Memory B cell (primary cell): ENCODE results near the gene SULT1C2.

Experiments used
- ATAC-seq: fragments of 150-1000 bp; cut with Tn5 transposase; 2 replicates; pipeline ENCODE4 v1.10.0; 2021; ENCODE audit warnings: low read depth, mild to moderate bottlenecking, moderate library complexity
- DNase-seq, 2 donors: peaks; one replicate each; pipeline ENCODE4 v3.0.0; 2022; ENCODE audit warnings: low spot score in 2 of 2
- H3K27ac Mint-ChIP-seq: one replicate; pipeline ENCODE4 v1.8.0; 2022; ENCODE audit warnings: mild to moderate bottlenecking, moderate library complexity, mixed read lengths
- H3K27me3 Mint-ChIP-seq: one replicate; pipeline ENCODE4 v1.8.0; 2022; ENCODE audit warnings: mixed read lengths
- H3K36me3 Mint-ChIP-seq: one replicate; pipeline ENCODE4 v1.8.0; 2022; ENCODE audit warnings: mild to moderate bottlenecking, mixed read lengths
- H3K4me1 Mint-ChIP-seq: one replicate; pipeline ENCODE4 v1.8.0; 2022; ENCODE audit warnings: mixed read lengths
- H3K4me3 Mint-ChIP-seq: one replicate; pipeline ENCODE4 v1.8.0; 2022; ENCODE audit warnings: mild to moderate bottlenecking, moderate library complexity, mixed read lengths
- H3K9me3 Mint-ChIP-seq: one replicate; pipeline ENCODE4 v1.8.0; 2022; ENCODE audit warnings: mixed read lengths

SULT1C2 gene

GRCh38 chr2:108314586-108315296 lies 26.0 kb downstream of the SULT1C2 start:
- Mint-ChIP-seq H3K4me3 (no peak overlapping the region), H3K27ac (no peak overlapping the region), H3K9me3 (no peaks in the 10 kb centered on the region), H3K27me3 (peaks cover 3% of the 10 kb centered on the region), H3K36me3 (no peaks in the 10 kb centered on the region), H3K4me1 (no peaks in the 10 kb centered on the region)
- ATAC-seq (no peak), DNase-seq (no peak)

DNA sequence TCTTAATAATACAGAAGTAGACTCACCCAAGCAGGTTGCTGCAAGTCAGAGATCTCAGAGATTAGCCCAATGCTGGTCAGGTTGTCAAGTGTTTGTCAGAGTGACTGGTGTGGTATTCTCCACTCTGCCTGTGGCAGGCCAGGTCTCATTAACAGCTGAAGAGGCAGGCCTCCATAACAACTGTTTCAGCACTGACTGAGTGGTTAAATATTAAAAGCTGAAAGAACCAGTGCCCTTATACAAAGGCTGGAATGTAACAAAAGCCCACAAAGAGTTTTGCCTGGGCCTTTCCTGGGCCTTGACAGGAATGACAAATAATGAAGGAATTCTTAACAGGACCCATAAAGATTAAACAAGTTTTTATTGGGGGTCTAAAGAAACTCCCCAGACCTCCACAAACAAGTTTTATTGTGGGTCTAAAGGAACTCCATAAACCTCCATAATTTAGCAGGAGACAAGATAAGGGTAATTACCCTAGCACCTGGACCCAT lies 26.8 kb downstream of the SULT1C2 start:
- H3K4me1 Mint-ChIP-seq = no peaks in the 10 kb centered on the region
- no peaks in the 10 kb centered on the region for H3K9me3 Mint-ChIP-seq

GRCh38 chr2:108316033-108316432 lies 27.3 kb downstream of the SULT1C2 start:
- H3K27ac Mint-ChIP-seq = no peak overlapping the region
- H3K4me1 Mint-ChIP-seq = no peaks in the 10 kb centered on the region
- no peak for DNase-seq
- no peak for ATAC-seq
- H3K27me3 Mint-ChIP-seq = peaks cover 3% of the 10 kb centered on the region
- H3K36me3 Mint-ChIP-seq = no peaks in the 10 kb centered on the region
- no peak overlapping the region for H3K4me3 Mint-ChIP-seq
- no peaks in the 10 kb centered on the region for H3K9me3 Mint-ChIP-seq

More for the DNA sequence above, 26.8 kb downstream of the SULT1C2 start:
- no peak for ATAC-seq
- DNase-seq = no peak
- Mint-ChIP-seq H3K27ac (no peak overlapping the region), H3K27me3 (peaks cover 3% of the 10 kb centered on the region), H3K36me3 (no peaks in the 10 kb centered on the region), H3K4me3 (no peak overlapping the region)

DNA sequence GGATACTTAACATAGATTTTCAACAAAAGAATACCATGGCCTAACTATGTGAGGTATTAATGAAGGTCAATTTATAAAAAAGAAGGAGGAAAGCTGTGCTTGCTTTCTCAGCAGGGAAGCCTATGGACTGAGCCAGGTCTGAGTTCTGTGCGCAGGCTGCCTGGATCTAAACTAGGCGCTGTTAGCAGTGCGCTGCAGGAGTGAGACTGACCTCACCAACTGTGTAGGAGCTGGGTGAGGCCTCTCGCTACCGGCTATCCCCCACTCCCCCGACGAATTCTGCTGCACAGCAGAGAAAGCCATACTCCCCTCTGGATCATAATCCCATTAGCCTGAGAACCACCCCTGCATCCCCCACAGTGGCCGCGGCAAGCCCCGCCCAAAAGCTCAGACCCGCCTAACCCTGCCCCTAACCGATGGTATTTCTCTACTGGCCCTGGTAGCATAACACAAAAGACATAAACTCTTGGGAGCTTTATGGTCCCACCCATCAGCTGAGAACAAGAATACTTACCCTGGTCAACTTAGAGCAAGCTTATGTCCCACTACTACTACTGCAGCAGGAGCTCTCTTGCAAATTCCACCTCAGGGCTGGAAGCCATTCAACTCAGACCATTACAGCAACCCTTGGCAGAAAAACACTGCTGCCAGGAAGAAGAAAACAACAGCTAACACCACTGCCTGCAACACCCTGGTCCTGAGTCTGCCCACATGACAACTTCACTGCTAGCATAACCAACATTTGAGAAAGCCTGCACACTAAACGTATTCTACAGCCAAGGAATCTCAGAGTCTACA lies 28.0 kb downstream of the SULT1C2 start:
- H3K27ac Mint-ChIP-seq = no peak overlapping the region
- no peaks in the 10 kb centered on the region for H3K36me3 Mint-ChIP-seq
- DNase-seq (no peak), ATAC-seq (no peak)
- H3K4me1 Mint-ChIP-seq = no peaks in the 10 kb centered on the region
- H3K9me3 Mint-ChIP-seq = no peaks in the 10 kb centered on the region
- H3K4me3 Mint-ChIP-seq = no peak overlapping the region
- peaks cover 3% of the 10 kb centered on the region for H3K27me3 Mint-ChIP-seq

GRCh38 chr2:108320326-108320922 lies 31.7 kb downstream of the SULT1C2 start:
- DNase-seq (no peak), ATAC-seq (no peak)
- peaks cover 11% of the 10 kb centered on the region for H3K27me3 Mint-ChIP-seq
- no peaks in the 10 kb centered on the region for H3K4me1 Mint-ChIP-seq
- H3K27ac Mint-ChIP-seq = no peak overlapping the region
- H3K4me3 Mint-ChIP-seq = no peak overlapping the region
- H3K36me3 Mint-ChIP-seq = no peaks in the 10 kb centered on the region
- no peaks in the 10 kb centered on the region for H3K9me3 Mint-ChIP-seq

DNA sequence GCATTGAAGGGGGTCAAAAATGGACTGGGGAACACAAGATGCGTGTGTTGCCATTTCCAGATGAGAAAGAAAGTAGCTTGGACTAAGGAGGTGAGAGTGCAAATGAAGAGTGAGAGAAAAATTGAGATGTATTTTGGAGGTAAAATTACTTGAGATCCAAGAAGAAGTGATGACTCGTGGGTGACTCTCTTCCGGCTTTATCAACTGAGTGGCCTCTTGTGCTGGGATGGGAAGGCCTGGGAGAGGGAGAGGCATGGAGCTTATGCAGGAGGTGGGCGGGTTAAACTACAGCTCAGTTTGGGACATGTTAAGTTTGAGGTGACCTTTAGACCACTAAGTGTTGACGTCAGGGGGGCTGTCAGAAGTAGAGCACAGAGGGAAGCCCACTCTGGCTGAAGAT lies 34.9 kb downstream of the SULT1C2 start:
- no peak overlapping the region for H3K4me3 Mint-ChIP-seq
- DNase-seq = no peak
- H3K4me1 Mint-ChIP-seq = no peaks in the 10 kb centered on the region
- no peaks in the 10 kb centered on the region for H3K36me3 Mint-ChIP-seq
- no peak overlapping the region for H3K27ac Mint-ChIP-seq
- no peaks in the 10 kb centered on the region for H3K9me3 Mint-ChIP-seq
- no peak for ATAC-seq
- peaks cover 11% of the 10 kb centered on the region for H3K27me3 Mint-ChIP-seq

- Mint-ChIP-seq H3K27ac (no peak overlapping the region), H3K9me3 (no peaks in the 10 kb centered on the region), H3K27me3 (peaks cover 9% of the 10 kb centered on the region), H3K4me1 (no peaks in the 10 kb centered on the region), H3K36me3 (no peaks in the 10 kb centered on the region), H3K4me3 (no peak overlapping the region)
- no peak for ATAC-seq
- DNase-seq = no peak
Observed at GRCh38 chr2:108324531-108325255, 36.0 kb downstream of the SULT1C2 start.

GRCh38 chr2:108325756-108326155 lies 37.1 kb downstream of the SULT1C2 start:
- Mint-ChIP-seq H3K9me3 (peaks cover 2% of the 10 kb centered on the region), H3K4me1 (peaks cover 3% of the 10 kb centered on the region), H3K27me3 (peaks cover 11% of the 10 kb centered on the region), H3K4me3 (no peak overlapping the region), H3K36me3 (no peaks in the 10 kb centered on the region), H3K27ac (no peak overlapping the region)
- ATAC-seq (no peak), DNase-seq (no peak)

- Mint-ChIP-seq H3K36me3 (no peaks in the 10 kb centered on the region), H3K9me3 (peaks cover 3% of the 10 kb centered on the region), H3K27me3 (peaks cover 7% of the 10 kb centered on the region), H3K4me3 (no peak overlapping the region), H3K4me1 (peaks cover 8% of the 10 kb centered on the region), H3K27ac (no peak overlapping the region)
- ATAC-seq = no peak
- no peak for DNase-seq
Observed at GRCh38 chr2:108329771-108330170, 41.1 kb downstream of the SULT1C2 start.

DNA sequence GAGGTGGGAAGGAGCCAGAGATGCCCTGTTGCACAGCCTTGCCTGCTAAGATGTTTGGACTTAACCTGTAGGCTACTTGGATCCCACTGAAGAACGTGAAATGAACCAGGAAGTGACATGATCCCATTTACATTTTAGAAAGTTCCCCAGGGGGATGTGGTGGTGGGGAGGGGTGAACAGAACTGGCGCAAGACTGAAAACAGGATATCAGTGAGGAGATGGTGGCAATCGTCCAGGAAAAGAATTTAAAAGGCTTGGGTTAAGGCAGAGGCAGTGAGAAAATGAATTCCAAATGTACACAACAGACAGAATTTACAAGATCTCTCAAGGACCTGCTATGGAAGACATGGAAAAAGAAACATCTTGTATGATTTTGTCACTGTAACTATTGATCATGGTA lies 42.3 kb downstream of the SULT1C2 start:
- H3K36me3 Mint-ChIP-seq = no peaks in the 10 kb centered on the region
- H3K4me3 Mint-ChIP-seq = no peak overlapping the region
- H3K27ac Mint-ChIP-seq = no peak overlapping the region
- peaks cover 14% of the 10 kb centered on the region for H3K27me3 Mint-ChIP-seq
- H3K9me3 Mint-ChIP-seq = peaks cover 4% of the 10 kb centered on the region
- no peak for DNase-seq
- H3K4me1 Mint-ChIP-seq = peaks cover 8% of the 10 kb centered on the region
- ATAC-seq = no peak

- Mint-ChIP-seq H3K36me3 (no peaks in the 10 kb centered on the region), H3K4me1 (no peaks in the 10 kb centered on the region), H3K9me3 (no peaks in the 10 kb centered on the region), H3K27me3 (peaks cover 6% of the 10 kb centered on the region), H3K4me3 (no peak overlapping the region), H3K27ac (no peak overlapping the region)
- DNase-seq = no peak
- no peak for ATAC-seq
Observed at GRCh38 chr2:108345951-108346350, 57.3 kb downstream of the SULT1C2 start.

DNA sequence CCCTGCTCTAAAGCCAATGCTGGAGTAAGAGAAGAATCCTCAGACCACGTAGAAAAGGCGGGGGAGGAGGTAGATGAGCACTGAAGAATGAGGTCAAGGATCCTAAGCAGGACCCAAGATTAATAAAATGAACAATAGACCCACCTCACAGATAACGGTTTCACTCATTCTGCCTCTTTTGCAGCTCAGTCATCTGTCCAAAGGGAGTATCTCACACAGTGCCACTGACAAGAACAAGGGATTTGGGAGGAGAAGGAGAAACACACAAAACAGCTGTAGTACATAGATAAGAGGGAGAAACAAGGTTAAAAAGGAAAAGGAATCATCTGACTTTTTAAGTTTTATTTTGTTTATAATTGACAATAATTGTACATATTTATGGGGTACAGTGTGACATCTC lies 58.1 kb downstream of the SULT1C2 start:
- DNase-seq (no peak), ATAC-seq (no peak)
- no peaks in the 10 kb centered on the region for H3K9me3 Mint-ChIP-seq
- no peaks in the 10 kb centered on the region for H3K36me3 Mint-ChIP-seq
- H3K4me1 Mint-ChIP-seq = no peaks in the 10 kb centered on the region
- no peak overlapping the region for H3K4me3 Mint-ChIP-seq
- H3K27me3 Mint-ChIP-seq = peaks cover 7% of the 10 kb centered on the region
- H3K27ac Mint-ChIP-seq = no peak overlapping the region

DNA sequence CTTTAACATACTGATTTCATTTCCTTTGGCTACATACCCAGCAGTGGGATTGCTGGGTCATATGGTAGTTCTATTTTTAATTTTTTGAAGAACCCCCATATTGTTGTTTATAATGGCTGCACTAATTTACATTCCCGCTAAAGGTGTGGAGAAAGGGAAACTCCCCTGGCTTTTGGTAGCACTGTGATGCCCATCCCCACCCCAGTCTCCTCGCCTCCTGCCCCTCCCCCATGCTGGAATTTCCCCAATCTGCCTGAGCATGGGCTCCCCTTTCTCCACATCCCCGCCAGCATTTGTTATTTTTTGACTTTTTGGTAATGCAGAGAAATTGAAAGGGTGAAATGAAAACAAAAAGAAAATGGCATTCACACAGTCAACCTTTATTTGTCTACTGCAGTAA lies 59.1 kb downstream of the SULT1C2 start:
- peaks cover 7% of the 10 kb centered on the region for H3K27me3 Mint-ChIP-seq
- no peaks in the 10 kb centered on the region for H3K36me3 Mint-ChIP-seq
- no peak for ATAC-seq
- no peak overlapping the region for H3K4me3 Mint-ChIP-seq
- H3K27ac Mint-ChIP-seq = no peak overlapping the region
- H3K4me1 Mint-ChIP-seq = no peaks in the 10 kb centered on the region
- H3K9me3 Mint-ChIP-seq = no peaks in the 10 kb centered on the region
- DNase-seq = no peak
